NCI-H146 (cell line): ENCODE results near the gene LMO7.
"Not testable (repeated sequence)": the region's sequence is repeated elsewhere in the genome, so short reads cannot be mapped to it uniquely, and the experiment has no call there.

Experiments
- DNase-seq: peaks from one replicate; lab custom pipeline; 2025; lab: John Stamatoyannopoulos, UW

LMO7 gene

GRCh38 chr13:75699062-75699461 is 62.9 kb downstream of the LMO7 start:
- DNase-seq = no peak

GRCh38 chr13:75699717-75700116 is 63.6 kb downstream of the LMO7 start:
- not testable (repeated sequence) for DNase-seq

- no peak for DNase-seq
These were observed 64.4 kb downstream of the LMO7 start for GRCh38 chr13:75700552-75700951.

DNA sequence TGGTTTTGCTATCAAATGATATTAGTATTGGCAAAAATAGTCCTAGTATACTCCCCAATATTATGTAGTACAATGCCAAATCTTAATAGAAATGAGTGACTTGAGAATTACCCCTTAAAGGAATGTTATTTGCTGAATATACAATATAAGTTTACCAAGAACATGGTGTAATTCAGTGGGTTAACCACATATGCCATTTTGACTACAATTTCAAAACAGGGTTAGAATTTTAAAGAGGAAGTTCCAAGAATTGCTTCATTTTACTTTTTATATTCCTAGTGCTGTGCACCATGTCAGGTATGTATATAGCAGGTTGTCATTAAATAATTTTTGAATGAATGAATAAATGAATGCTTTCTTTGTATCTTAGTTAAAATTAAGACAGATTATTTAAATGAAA is 66.3 kb downstream of the LMO7 start:
- no peak for DNase-seq

DNA sequence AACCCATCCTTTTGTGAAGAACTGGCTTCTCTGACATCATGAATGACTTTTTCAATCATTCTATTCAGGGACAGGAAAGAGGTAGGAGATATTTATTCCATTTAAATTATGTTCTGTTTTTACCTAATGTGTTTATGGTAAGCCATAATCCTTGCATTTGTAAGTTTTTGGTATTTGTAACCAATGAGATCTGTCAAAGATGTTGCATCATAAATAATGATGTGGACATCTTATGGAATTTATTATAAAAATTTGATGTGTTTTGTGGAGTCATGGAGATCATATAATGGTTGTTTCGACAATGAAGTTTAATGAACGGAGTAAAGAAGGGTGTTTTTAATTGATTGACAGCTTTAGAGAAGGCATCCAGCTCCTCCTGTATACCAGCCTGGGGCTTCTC is 67.6 kb downstream of the LMO7 start:
- DNase-seq = no peak

DNA sequence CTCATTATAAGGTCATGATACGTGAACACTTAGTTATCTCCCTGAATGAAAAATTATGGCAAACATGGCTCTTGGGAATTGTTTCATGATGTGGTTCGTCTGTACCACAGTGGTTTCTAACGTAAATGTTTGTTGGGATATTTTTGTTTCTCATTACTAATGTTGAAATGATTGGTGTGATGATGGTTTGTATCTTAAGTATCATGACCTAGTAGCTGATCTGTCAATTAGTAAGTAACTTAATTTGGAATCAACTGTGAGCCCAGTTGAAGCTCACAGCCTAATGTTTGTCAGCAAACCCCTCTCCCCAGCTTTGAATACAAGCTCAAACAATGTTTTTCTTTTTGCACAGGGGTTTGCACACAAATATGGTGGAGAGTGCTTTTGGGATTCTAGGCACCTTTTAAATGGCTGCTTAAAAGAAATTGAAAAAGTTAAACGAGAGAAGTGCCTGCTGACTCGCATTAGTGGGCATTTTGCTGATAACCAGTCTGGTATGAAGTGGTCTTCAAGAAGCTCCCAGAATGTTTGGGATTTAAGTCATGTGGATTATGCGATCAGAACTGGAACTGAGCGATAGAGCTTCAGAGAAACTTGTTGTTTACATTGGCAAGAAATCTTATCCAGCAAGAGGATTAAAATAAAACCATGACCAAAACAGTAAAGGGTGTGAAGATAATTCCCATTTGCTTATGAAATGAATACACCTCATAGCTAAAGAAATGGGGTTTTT is 68.2 kb downstream of the LMO7 start:
- no peak for DNase-seq

DNA sequence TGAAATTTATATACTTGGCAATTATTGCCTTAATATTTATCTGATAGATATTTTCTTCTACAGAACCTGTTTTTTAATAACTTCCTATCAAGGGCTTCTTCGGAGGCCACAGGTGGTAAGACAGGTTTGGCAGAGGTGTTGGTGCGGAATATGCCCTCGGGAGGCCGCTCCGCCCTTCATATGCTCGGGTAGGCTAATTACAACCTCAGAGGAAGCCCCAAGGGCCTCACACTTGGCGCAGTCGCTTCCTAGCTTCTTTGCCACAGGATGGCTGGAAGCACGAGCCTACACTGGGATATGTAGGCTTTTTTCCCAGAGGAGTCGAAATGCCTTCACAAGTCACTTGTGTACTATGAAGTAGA is 68.8 kb downstream of the LMO7 start:
- DNase-seq = no peak

DNA sequence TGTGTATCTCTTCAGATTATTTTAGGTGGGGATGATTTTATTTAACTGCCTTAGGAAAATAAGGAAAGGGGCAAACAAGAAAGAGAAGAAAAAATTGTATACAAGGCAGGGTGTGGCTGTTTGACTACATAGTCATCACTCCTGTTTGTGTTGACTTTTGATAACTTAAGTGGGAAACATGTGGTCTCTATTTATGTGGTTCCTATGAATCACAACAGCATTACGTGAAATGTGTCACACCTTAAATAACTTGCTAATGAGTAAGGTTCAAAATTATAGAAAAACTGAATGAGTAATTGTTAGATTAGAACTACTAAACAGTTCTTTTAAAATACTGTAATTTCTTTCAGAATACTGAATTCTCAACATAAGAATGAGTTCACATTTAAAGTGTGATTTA is 69.3 kb downstream of the LMO7 start:
- DNase-seq = no peak

DNA sequence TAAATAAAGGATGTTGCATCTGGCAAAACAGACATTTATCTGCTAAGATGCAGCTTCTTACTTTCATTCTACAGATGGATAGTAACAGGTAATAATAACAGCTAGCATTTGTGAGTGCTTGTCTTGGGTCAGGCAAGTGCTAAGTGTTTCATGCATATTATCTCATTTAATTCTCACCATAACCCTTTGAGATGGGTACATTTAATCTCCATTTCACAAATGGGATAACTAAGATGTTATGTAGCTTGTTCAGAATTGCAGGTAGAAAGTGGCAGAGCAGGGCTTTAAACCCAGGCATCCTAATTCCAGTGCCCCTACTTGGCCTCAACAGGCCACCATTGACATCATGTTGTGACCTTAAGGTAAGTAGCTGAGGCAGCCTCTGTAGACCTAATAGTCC is 69.8 kb downstream of the LMO7 start:
- DNase-seq = no peak

DNA sequence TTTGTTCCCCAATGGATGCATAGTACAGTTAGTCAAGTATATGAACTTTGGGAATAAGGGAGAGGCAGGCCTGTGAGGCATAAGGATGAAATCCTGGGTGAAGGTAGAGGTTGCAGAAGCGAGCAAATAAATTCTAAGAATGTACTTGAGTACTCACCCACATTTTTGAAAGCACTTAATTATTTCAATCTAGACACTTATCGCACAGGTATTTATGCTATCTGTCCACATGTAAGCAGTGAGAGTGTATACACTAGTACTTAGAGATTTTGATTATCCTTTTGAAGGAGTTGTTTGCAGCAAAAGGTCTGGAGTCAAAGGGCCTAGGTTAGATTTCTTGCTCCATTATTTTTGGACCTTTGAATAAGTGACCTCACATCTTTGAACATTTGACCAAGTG is 77.7 kb downstream of the LMO7 start:
- DNase-seq = no peak

GRCh38 chr13:75715601-75716523 is 79.7 kb downstream of the LMO7 start:
- DNase-seq = no peak

- no peak for DNase-seq
These were observed 81.4 kb downstream of the LMO7 start for GRCh38 chr13:75717525-75717924.

GRCh38 chr13:75721307-75721706 is 85.2 kb downstream of the LMO7 start:
- no peak for DNase-seq

DNA sequence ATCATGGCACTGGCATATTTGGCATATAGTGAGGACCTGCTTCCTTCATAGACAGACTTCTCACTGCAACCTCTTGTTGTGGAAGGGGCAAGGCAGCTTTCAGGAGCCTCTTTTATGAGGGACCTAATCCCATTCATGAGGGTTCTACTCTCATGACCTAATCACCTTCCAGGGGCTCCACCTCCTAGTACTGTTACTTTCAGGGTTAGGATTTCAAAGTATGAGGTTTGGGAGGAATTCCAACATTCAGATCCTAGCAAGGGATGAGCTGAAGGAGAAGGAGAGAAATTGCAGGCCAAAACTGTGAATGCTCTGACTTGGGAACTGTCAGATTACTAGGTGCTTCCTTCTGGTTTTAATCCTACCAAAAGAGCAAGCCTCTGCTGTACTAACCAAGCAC is 87.8 kb downstream of the LMO7 start:
- DNase-seq = no peak

GRCh38 chr13:75724752-75725517 is 88.8 kb downstream of the LMO7 start:
- peak; percentile 32 for DNase-seq

DNA sequence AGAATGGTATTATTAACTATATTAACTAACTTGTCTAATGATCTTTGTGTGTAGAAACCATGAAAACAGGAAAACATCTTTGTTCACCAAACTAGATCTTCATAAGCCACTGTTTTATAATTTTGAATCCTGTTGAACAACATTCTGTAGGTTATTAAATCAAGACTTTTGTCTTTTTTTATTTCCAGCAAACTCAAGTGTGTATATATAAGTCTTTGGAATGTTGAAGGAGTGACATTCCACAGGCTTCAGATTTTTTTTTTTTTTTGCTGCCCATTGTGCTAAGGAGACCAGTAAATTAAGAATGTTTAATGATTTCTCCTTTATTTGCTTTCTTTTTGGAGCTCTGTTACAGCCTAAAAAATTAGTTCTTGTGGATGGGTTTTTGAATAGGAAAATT is 89.6 kb downstream of the LMO7 start:
- DNase-seq = no peak

DNA sequence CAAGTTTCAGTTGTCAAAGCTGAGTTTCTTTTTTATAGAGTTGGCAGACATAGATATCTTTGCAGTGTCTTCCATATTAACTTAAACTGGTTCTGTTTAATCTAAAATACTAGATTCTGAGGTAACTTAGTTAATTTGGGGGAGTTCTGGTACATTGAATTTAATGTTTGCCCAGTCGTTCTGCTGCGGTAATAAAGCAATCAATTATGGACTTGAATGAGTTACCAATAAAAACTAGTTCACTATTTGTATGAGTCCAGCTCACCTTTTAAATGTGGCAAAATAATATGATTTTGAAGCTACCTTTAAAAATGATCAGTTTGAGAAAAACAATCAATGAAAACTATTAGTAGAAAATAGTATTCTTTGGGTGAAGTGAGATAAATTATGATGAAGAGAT is 90.2 kb downstream of the LMO7 start:
- DNase-seq = no peak

GRCh38 chr13:75733113-75733512 is 97.0 kb downstream of the LMO7 start:
- not testable (repeated sequence) for DNase-seq

DNA sequence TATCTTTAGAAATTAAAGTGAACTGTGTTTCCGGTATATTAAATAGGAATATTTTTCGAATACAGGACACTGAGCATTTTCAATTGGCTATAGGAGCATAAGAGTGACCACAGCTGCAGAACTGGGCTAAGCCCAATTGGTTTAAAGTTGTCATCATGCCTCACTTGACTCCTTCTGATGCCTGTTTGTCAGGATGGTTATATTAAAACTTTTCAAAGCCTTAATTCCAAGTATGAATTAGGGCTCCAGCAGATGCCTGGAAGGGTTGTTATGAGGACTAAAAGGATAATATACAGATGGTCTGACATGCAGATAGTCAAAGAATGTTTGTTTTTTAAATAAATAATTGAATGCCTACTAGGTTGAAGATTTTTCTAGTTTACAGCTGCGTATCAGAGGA is 100.0 kb downstream of the LMO7 start:
- DNase-seq = no peak

DNA sequence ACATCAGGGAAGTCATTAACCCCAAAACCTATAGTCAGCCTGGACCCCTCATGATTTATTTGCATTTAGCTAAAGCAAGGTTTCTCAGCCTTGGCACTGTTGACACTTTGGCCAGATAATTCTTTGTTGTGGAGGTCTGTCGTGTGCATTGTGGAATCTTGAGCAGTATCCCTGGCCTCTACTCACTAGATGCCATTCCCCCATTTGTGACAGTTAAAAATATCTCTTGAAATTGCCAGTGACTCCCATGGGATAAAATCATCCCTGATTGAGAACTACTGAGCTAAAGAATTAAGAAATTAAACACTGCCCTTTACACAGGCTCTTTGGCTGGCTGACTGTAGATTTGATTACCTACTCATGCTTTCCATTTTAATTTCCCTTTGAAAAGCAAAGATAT is 102.7 kb downstream of the LMO7 start:
- DNase-seq = no peak

GRCh38 chr13:75739244-75739868 is 103.2 kb downstream of the LMO7 start:
- DNase-seq = no peak

GRCh38 chr13:75740031-75740430 is 103.9 kb downstream of the LMO7 start:
- DNase-seq = no peak
